ENCODE results near the gene C15orf39.
A peak's percentile ranks its signal among the peaks of the same experiment; 100 is the strongest.
"Not testable (repeated sequence)": the region's sequence is repeated elsewhere in the genome, so short reads cannot be mapped to it uniquely, and the experiment has no call there.

C15orf39 gene

GRCh38 chr15:75201616-75202250, at the start of gene C15orf39:
Gene C15orf39, plus strand, starts transcription at chr15:75201882. Its CDS starts 4,167 bp downstream, at chr15:75206049.
- H3K36me3 Mint-ChIP-seq (ENCODE audit: low read depth): peaks cover 6% of the 10 kb centered on the region
- no peaks in the 10 kb centered on the region for H3K9me3 Mint-ChIP-seq
- H3K27me3 Mint-ChIP-seq: no peaks in the 10 kb centered on the region
- peak within 1 kb of the TSS; percentile 94 for H3K27ac Mint-ChIP-seq
- H3K4me1 Mint-ChIP-seq (ENCODE audit: low read depth): peaks cover 53% of the 10 kb centered on the region
- peak within 1 kb of the TSS; percentile 92 for H3K4me3 Mint-ChIP-seq

DNA sequence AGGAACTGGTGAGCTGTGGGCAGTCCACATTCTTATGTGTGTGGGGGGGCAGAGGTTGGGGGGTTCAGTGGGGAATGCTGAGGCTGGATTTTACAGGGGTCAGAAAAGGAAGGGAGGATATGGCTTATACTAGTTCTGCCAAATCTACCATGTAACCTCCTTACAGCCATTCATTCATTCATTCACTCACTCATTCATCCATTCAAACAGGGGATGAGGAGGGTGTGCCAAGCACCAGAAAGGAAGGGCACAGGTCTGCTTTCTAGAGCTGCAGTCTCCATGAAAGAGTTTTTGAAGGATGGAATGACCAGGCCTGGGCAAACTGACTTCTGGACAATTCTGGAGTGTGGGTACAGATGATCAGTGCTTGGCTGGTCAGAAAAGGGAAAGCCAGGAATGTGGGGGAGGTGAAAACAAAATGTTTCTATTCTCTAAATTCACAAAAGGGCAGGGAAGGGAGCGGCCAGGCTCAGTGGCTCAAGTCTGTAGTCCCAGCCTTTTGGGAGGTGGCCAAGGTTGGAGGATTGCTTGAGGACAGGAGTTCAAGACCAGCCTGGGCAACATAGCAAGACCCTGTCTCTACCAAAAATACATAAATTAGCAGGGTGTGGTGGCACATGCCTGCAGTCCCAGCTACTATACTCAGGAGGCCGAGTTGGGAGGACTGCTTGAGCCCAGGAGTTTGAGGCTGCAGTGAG, 49.2 kb upstream of the C15orf39 start:
- no peak overlapping the region for H3K27ac Mint-ChIP-seq
- no peak overlapping the region for H3K4me3 Mint-ChIP-seq
- H3K36me3 Mint-ChIP-seq (ENCODE audit: low read depth): no peaks in the 10 kb centered on the region
- H3K27me3 Mint-ChIP-seq: no peaks in the 10 kb centered on the region
- H3K9me3 Mint-ChIP-seq: no peaks in the 10 kb centered on the region
- H3K4me1 Mint-ChIP-seq (ENCODE audit: low read depth): peaks cover 28% of the 10 kb centered on the region

GRCh38 chr15:75153087-75153486, 48.6 kb upstream of the C15orf39 start:
- Mint-ChIP-seq H3K27me3 (no peaks in the 10 kb centered on the region), H3K9me3 (no peaks in the 10 kb centered on the region), H3K4me1 (ENCODE audit: low read depth) (peaks cover 28% of the 10 kb centered on the region), H3K4me3 (no peak overlapping the region), H3K36me3 (ENCODE audit: low read depth) (no peaks in the 10 kb centered on the region), H3K27ac (no peak overlapping the region)

GRCh38 chr15:75153565-75154276, 48.0 kb upstream of the C15orf39 start:
- Mint-ChIP-seq H3K9me3 (no peaks in the 10 kb centered on the region), H3K36me3 (ENCODE audit: low read depth) (no peaks in the 10 kb centered on the region), H3K4me3 (no peak overlapping the region), H3K27me3 (no peaks in the 10 kb centered on the region), H3K4me1 (ENCODE audit: low read depth) (peaks cover 28% of the 10 kb centered on the region), H3K27ac (no peak overlapping the region)

GRCh38 chr15:75154461-75155062, 47.1 kb upstream of the C15orf39 start:
- no peak overlapping the region for H3K27ac Mint-ChIP-seq
- no peak overlapping the region for H3K4me3 Mint-ChIP-seq
- H3K27me3 Mint-ChIP-seq: no peaks in the 10 kb centered on the region
- H3K4me1 Mint-ChIP-seq (ENCODE audit: low read depth): peaks cover 28% of the 10 kb centered on the region
- H3K9me3 Mint-ChIP-seq: no peaks in the 10 kb centered on the region
- no peaks in the 10 kb centered on the region for H3K36me3 Mint-ChIP-seq (ENCODE audit: low read depth)

DNA sequence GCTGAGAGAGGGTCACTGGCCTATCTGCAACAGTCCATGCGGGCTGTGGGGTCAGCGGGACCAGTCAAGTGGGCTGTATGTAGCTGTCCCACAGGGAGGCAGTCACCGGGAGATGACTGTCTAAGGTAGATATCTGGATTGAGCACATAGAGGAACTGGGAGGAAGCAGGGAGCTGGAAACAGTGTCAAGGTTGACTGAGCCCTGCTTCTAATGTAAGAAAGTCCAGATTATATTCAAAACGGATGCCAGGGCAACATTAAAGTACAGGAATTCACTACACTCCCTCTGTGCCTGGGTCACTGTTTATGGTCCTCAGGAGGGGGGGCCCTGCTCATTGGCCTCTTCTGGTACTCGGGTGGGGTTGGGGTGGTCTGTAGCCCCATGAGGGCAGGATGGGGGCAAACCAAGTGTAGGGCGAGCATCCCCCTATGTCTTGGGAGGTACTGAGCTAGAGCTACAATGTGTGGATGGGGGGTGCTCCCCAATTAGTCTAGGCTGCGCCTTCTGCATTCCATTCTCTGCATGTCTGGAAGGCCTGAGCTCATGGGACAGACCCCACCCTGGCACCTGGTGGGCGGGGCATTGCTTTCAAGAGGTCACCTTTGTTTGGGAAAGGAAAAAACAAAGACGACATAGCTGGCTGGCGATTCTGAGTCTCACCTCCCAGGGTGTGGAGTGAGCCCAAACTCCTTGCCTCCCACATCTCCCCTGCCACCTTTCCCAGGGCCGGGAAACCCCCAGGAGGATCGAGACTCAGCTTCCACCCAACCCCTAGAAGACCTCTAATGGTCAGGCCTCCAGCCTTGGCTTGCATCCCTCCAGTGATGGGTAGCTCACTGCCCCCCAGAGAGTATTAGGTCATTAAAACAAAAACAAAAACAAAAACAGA, 45.1 kb upstream of the C15orf39 start:
- Mint-ChIP-seq H3K4me3 (no peak overlapping the region), H3K27ac (no peak overlapping the region), H3K4me1 (ENCODE audit: low read depth) (peaks cover 12% of the 10 kb centered on the region), H3K27me3 (no peaks in the 10 kb centered on the region), H3K9me3 (no peaks in the 10 kb centered on the region), H3K36me3 (ENCODE audit: low read depth) (no peaks in the 10 kb centered on the region)

DNA sequence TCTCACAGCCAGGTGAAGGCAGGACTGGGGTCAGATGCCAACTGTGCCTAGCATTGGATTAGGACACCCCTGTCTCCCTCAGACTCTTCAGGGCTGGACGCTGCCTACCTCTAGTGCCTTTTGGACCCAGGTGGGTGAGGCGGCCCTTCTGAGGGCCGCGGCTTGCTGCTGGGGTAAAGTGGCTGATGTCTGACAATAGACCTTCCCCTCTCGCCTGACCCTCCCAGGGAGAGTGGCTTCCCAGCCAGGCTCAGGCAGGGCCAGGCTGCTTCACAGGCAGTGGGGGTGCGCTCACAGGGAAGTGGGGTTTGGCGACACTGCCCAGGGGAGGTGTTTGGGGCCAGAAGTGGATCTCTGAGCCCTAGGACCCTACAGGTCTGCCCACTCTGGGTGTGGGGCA, 43.3 kb upstream of the C15orf39 start:
- H3K9me3 Mint-ChIP-seq: no peaks in the 10 kb centered on the region
- no peak overlapping the region for H3K27ac Mint-ChIP-seq
- no peaks in the 10 kb centered on the region for H3K27me3 Mint-ChIP-seq
- H3K36me3 Mint-ChIP-seq (ENCODE audit: low read depth): no peaks in the 10 kb centered on the region
- H3K4me1 Mint-ChIP-seq (ENCODE audit: low read depth): peaks cover 7% of the 10 kb centered on the region
- no peak overlapping the region for H3K4me3 Mint-ChIP-seq

- H3K4me3 Mint-ChIP-seq: no peak overlapping the region
- no peaks in the 10 kb centered on the region for H3K27me3 Mint-ChIP-seq
- no peaks in the 10 kb centered on the region for H3K36me3 Mint-ChIP-seq (ENCODE audit: low read depth)
- H3K9me3 Mint-ChIP-seq: no peaks in the 10 kb centered on the region
- no peaks in the 10 kb centered on the region for H3K4me1 Mint-ChIP-seq (ENCODE audit: low read depth)
- H3K27ac Mint-ChIP-seq: no peak overlapping the region
These were observed 42.4 kb upstream of the C15orf39 start for GRCh38 chr15:75159244-75159643.

DNA sequence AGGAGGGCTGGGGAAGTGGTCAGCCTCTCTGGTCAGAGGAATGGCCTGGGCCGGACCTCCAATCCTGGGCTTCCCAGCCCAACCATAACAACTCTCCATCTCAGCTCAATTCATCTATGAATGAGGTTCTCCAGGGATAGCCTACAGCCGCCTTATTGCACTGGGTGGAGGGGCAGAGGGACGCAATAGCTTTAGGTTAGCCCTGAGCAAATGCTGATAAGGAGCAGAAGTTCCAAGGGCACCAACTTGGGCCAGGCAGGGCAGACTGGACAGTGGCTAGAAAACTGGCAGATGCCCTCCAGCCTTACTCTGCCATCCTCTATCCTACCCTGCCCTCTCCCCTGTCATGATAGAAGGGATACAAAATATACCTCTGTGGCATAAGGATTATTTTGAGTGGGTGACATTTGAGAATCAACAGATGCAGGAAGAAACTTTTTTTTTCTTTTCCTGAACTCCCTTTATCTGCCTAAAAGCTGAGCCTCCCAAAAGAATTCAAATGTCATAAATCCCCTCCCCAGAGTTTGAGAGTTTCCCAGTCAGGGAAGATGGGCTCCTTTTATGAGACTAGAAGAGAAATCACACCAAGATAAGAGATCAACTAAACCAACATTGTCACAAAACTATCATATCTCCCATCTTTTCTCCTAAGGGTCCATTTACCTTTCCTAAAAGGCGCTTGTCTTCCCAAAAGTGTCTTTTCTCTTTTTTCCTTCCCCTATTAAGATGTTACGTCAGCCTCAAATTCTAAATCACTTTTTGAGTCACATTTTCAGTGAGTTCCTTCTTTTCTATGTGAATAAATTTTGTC, 40.4 kb upstream of the C15orf39 start:
- H3K27me3 Mint-ChIP-seq: peaks cover 2% of the 10 kb centered on the region
- no peak overlapping the region for H3K4me3 Mint-ChIP-seq
- H3K9me3 Mint-ChIP-seq: no peaks in the 10 kb centered on the region
- H3K4me1 Mint-ChIP-seq (ENCODE audit: low read depth): peaks cover 5% of the 10 kb centered on the region
- H3K27ac Mint-ChIP-seq: no peak overlapping the region
- H3K36me3 Mint-ChIP-seq (ENCODE audit: low read depth): no peaks in the 10 kb centered on the region

DNA sequence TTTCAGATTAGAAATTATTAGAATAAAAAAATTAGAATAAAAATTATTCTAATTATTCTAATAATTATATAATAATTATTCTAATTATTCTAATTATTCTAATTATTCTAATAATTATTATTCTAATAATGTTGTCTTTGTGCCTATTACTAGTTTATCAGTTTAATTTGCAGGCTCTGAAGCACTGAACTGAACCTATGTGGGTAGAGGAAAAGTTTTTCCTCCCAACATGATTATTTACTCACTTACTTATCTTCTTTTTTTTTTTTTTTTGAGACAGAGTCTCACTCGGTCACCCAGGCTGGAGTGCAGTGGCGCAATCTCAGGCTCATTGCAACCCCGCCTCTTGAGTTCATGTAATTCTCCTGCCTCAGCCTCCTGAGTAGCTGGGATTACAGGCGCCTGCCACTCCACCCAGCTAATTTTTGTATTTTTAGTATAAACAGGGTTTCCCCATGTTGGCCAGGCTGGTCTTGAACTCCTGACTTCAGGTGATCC, 39.7 kb upstream of the C15orf39 start:
- Mint-ChIP-seq H3K4me3 (no peak overlapping the region), H3K4me1 (ENCODE audit: low read depth) (peaks cover 5% of the 10 kb centered on the region), H3K36me3 (ENCODE audit: low read depth) (no peaks in the 10 kb centered on the region), H3K9me3 (no peaks in the 10 kb centered on the region), H3K27me3 (peaks cover 2% of the 10 kb centered on the region), H3K27ac (no peak overlapping the region)

- Mint-ChIP-seq H3K27ac (no peak overlapping the region), H3K4me1 (ENCODE audit: low read depth) (peaks cover 12% of the 10 kb centered on the region), H3K9me3 (no peaks in the 10 kb centered on the region), H3K27me3 (peaks cover 2% of the 10 kb centered on the region), H3K36me3 (ENCODE audit: low read depth) (no peaks in the 10 kb centered on the region), H3K4me3 (no peak overlapping the region)
These were observed 38.5 kb upstream of the C15orf39 start for GRCh38 chr15:75163150-75163564.

GRCh38 chr15:75164625-75165350, 36.9 kb upstream of the C15orf39 start:
- Mint-ChIP-seq H3K4me1 (ENCODE audit: low read depth) (peaks cover 26% of the 10 kb centered on the region), H3K36me3 (ENCODE audit: low read depth) (no peaks in the 10 kb centered on the region), H3K27me3 (peaks cover 2% of the 10 kb centered on the region), H3K27ac (no peak overlapping the region), H3K4me3 (no peak overlapping the region), H3K9me3 (no peaks in the 10 kb centered on the region)

DNA sequence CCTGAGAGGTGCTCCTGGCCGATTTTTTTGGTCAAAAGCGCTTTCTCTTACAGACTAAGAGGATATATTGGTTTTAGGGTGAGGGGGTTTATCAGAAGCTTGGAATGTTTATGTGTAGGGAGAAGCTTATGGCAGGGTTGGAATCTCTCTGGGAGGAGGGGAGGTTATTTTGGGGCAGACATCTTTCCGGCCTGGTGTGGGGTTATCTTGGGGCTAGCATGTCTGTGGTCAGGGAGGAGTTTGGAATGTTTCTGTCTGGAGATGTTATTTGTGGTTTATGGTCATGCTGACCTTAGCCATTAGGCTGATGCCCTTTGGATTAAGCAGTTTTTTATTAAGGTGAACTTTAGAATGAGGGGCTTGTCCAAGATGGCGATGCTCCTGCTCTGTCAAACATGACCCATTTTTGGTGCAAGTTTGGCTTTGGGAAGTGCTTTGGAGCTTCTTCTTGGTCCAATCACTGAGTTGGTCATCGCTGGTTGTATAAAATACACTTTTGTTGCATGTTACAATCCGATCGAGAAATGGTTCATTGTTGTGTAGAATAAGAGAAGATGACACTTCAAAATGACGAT, 35.1 kb upstream of the C15orf39 start:
- H3K4me1 Mint-ChIP-seq (ENCODE audit: low read depth): peaks cover 44% of the 10 kb centered on the region
- H3K36me3 Mint-ChIP-seq (ENCODE audit: low read depth); H3K4me3 Mint-ChIP-seq; H3K27me3 Mint-ChIP-seq; H3K9me3 Mint-ChIP-seq; H3K27ac Mint-ChIP-seq: not testable (repeated sequence)

Data from stimulated activated naive CD8-positive, alpha-beta T cell treated with anti-CD3 and anti-CD28 coated beads, Interleukin-15, Interleukin-2, amounts not matched to agents 100 ng/mL and 50 ng/mL, for 24 hours (primary cell).